Smooth muscle cell (in vitro differentiated cells): Measurements from ENCODE around the gene PLAC9. TPM values are rescaled to one million over a fixed set of nuclear protein-coding genes. Genes with fewer than 3 reads are reported as not detected.

Experiments
- DNase-seq: peaks from one replicate; lab custom pipeline; 2025; ENCODE audit not compliant: unreplicated experiment; lab: John Stamatoyannopoulos, UW
- H2AFZ ChIP-seq: fragments of 200-600 bp; sonication (generic); 2 replicates; pipeline ENCODE4 v1.6.0; 2016; ENCODE audit warnings: antibody characterized with exemption, low read depth, mild to moderate bottlenecking
- H3F3A ChIP-seq: fragments of 200-600 bp; sonication (generic); 2 replicates; pipeline ENCODE4 v1.6.0; 2017; ENCODE audit warnings: antibody characterized with exemption, low read depth
- H3K27ac ChIP-seq: fragments of 200-600 bp; sonication (generic); 2 replicates; pipeline ENCODE4 v1.5.1; 2016; ENCODE audit warnings: low read depth, mild to moderate bottlenecking
- H3K27me3 ChIP-seq: fragments of 200-600 bp; sonication (generic); 2 replicates; pipeline ENCODE4 v1.6.1; 2016; ENCODE audit warnings: low read depth, mild to moderate bottlenecking
- H3K36me3 ChIP-seq: fragments of 200-600 bp; sonication (generic); 2 replicates; pipeline ENCODE4 v1.5.1; 2016; ENCODE audit warnings: low read depth
- H3K4me1 ChIP-seq: fragments of 200-600 bp; sonication (generic); 2 replicates; pipeline ENCODE4 v1.5.1; 2016; ENCODE audit warnings: low read depth
- H3K4me2 ChIP-seq: fragments of 200-600 bp; sonication (generic); 2 replicates; pipeline ENCODE4 v1.6.0; 2016; ENCODE audit warnings: mild to moderate bottlenecking
- H3K4me3 ChIP-seq: fragments of 200-600 bp; sonication (generic); 2 replicates; pipeline ENCODE4 v1.5.1; 2016; ENCODE audit warnings: mild to moderate bottlenecking
- H3K79me2 ChIP-seq: fragments of 200-600 bp; sonication (generic); 2 replicates; pipeline ENCODE4 v1.6.0; 2016; ENCODE audit warnings: low read depth, mild to moderate bottlenecking
- H3K9ac ChIP-seq: fragments of 200-600 bp; sonication (generic); 2 replicates; pipeline ENCODE4 v1.6.0; 2016; ENCODE audit warnings: low read depth
- H3K9me3 ChIP-seq: fragments of 200-600 bp; sonication (generic); replicated peaks from 2 replicates; pipeline ENCODE4 v1.5.1; 2016; ENCODE audit warnings: low read depth
- H4K20me1 ChIP-seq: fragments of 200-600 bp; sonication (generic); 2 replicates; pipeline ENCODE4 v1.6.0; 2016; ENCODE audit warnings: low read depth
- CTCF ChIP-seq: fragments of 200-600 bp; sonication (generic); IDR thresholded peaks from 2 replicates; pipeline ENCODE4 v1.5.1; 2017; ENCODE audit warnings: borderline replicate concordance, mild to moderate bottlenecking, antibody characterized with exemption; ENCODE audit not compliant: insufficient read depth, poor library complexity, severe bottlenecking
- WGBS: methylation state at CpG from one replicate; pipeline ENCODE4 v1.1.7; 2016; ENCODE audit warnings: low lambda C conversion rate; 5-methylcytosine and 5-hydroxymethylcytosine counted together
- polyA plus RNA-seq: library from polyadenylated mRNA; unstranded; fragments of >200 nt; fragmentation: Nextera tagmentation; extraction: Ambion mirVana; gene quantifications from 2 replicates; pipeline ENCODE4 v1.2.1, GENCODE V29; 2016
- total RNA-seq: library from RNA; depleted of rRNA; stranded (reverse); fragments of >200 nt; gene quantifications from 2 replicates; pipeline ENCODE4 v1.2.3, GENCODE V29; 2014

The PLAC9 gene
- total and polyA plus RNA-seq, 2 experiments from 2014 or later, result 1.5 to 23.7 TPM

GRCh38 chr10:80185578-80186299, 53.2 kb downstream of the PLAC9 start:
- Histone ChIP-seq H3F3A (no peaks in the 10 kb centered on the region), H3K9ac (no peak overlapping the region), H3K27ac (no peak overlapping the region), H3K9me3 (no peaks in the 10 kb centered on the region), H3K27me3 (no peaks in the 10 kb centered on the region), H3K36me3 (no peaks in the 10 kb centered on the region), H4K20me1 (peaks cover 98% of the 10 kb centered on the region), H3K4me2 (no peak overlapping the region), H3K79me2 (peaks cover 94% of the 10 kb centered on the region), H3K4me1 (no peaks in the 10 kb centered on the region), H3K4me3 (no peak overlapping the region), H2AFZ (no peak overlapping the region)
- 91% methylated on average over 5 of the region's 5 CpGs for WGBS
- no peak for TF ChIP-seq CTCF
- DNase-seq, result no peak

GRCh38 chr10:80186364-80187012, 54.0 kb downstream of the PLAC9 start:
- H3K27ac ChIP-seq, result no peak overlapping the region
- 93% methylated on average over 13 of the region's 13 CpGs for WGBS
- no peaks in the 10 kb centered on the region for H3K36me3 ChIP-seq
- TF ChIP-seq CTCF, result no peak
- peaks cover 94% of the 10 kb centered on the region for H3K79me2 ChIP-seq
- H3K4me2 ChIP-seq, result no peak overlapping the region
- no peaks in the 10 kb centered on the region for H3F3A ChIP-seq
- peaks cover 98% of the 10 kb centered on the region for H4K20me1 ChIP-seq
- no peaks in the 10 kb centered on the region for H3K9me3 ChIP-seq
- H3K27me3 ChIP-seq, result no peaks in the 10 kb centered on the region
- H3K4me1 ChIP-seq, result no peaks in the 10 kb centered on the region
- no peak for DNase-seq
- no peak overlapping the region for H2AFZ ChIP-seq
- no peak overlapping the region for H3K9ac ChIP-seq
- no peak overlapping the region for H3K4me3 ChIP-seq

GRCh38 chr10:80187060-80187459, 54.5 kb downstream of the PLAC9 start:
- H3K27me3 ChIP-seq, result no peaks in the 10 kb centered on the region
- no peak overlapping the region for H3K4me3 ChIP-seq
- no peak for TF ChIP-seq CTCF
- no peaks in the 10 kb centered on the region for H3K4me1 ChIP-seq
- H3K36me3 ChIP-seq, result no peaks in the 10 kb centered on the region
- H2AFZ ChIP-seq, result no peak overlapping the region
- H4K20me1 ChIP-seq, result peaks cover 98% of the 10 kb centered on the region
- no peaks in the 10 kb centered on the region for H3K9me3 ChIP-seq
- H3K27ac ChIP-seq, result no peak overlapping the region
- H3K9ac ChIP-seq, result no peak overlapping the region
- DNase-seq, result no peak
- H3K79me2 ChIP-seq, result peaks cover 94% of the 10 kb centered on the region
- H3K4me2 ChIP-seq, result no peak overlapping the region
- WGBS, result 96% methylated on average over 2 of the region's 2 CpGs
- no peaks in the 10 kb centered on the region for H3F3A ChIP-seq
